DND-41 (cell line): Measurements from ENCODE around the gene THSD4.

Experiments used
- ATAC-seq: fragments of 200-7000 bp; cut with Tn5 transposase; 3 replicates; pipeline ENCODE4 v1.9.1; 2021; ENCODE audit warnings: low read depth; ENCODE audit not compliant: insufficient read depth
- DNase-seq: peaks from one replicate; pipeline ENCODE4 v3.0.0-alpha.2; 2020
- H2AFZ ChIP-seq: 2 replicates; pipeline ENCODE4 v1.6.0; 2012; ENCODE audit warnings: low read depth, low read length
- H3K27ac ChIP-seq: 2 replicates; pipeline ENCODE4 v1.5.1; 2012; ENCODE audit warnings: low read length, inconsistent platforms
- H3K27me3 ChIP-seq: fragments of 200-600 bp; sonication (generic); 2 replicates; pipeline ENCODE4 v1.6.0; 2012; ENCODE audit warnings: low read length, mild to moderate bottlenecking, inconsistent platforms; ENCODE audit not compliant: insufficient read depth, poor library complexity
- H3K36me3 ChIP-seq: 2 replicates; pipeline ENCODE4 v1.5.1; 2012; ENCODE audit warnings: low read length, inconsistent platforms; ENCODE audit not compliant: insufficient read depth
- H3K4me1 ChIP-seq: 2 replicates; pipeline ENCODE4 v1.5.1; 2012; ENCODE audit warnings: mild to moderate bottlenecking, low read length; ENCODE audit not compliant: insufficient read depth
- H3K4me2 ChIP-seq: 2 replicates; pipeline ENCODE4 v1.6.0; 2012; ENCODE audit warnings: mild to moderate bottlenecking, moderate library complexity, low read length, inconsistent platforms; ENCODE audit not compliant: insufficient read depth
- H3K4me3 ChIP-seq, 2 experiments: fragments of 200-600 bp in 1 of 2; shearing (Covaris generic) in 1 of 2; 2 replicates each; pipeline ENCODE4 v1.5.1; 2012 to 2016; ENCODE audit warnings: inconsistent platforms in 2 of 2, low read length in 2 of 2, mild to moderate bottlenecking in 2 of 2, low read depth in 1 of 2, moderate library complexity in 1 of 2
- H3K79me2 ChIP-seq: 2 replicates; pipeline ENCODE4 v1.6.0; 2012; ENCODE audit warnings: low read length, inconsistent platforms; ENCODE audit not compliant: insufficient read depth
- H3K9ac ChIP-seq: 2 replicates; pipeline ENCODE4 v1.6.0; 2012; ENCODE audit warnings: low read depth, mild to moderate bottlenecking, inconsistent platforms, low read length, moderate library complexity
- H3K9me3 ChIP-seq: 2 replicates; pipeline ENCODE4 v1.5.1; 2012; ENCODE audit warnings: low read length, moderate library complexity, mild to moderate bottlenecking, inconsistent platforms; ENCODE audit not compliant: insufficient read depth, severe bottlenecking
- H4K20me1 ChIP-seq: 2 replicates; pipeline ENCODE4 v1.6.0; 2012; ENCODE audit warnings: low read length; ENCODE audit not compliant: insufficient read depth
- EZH2 ChIP-seq: IDR thresholded peaks from 3 replicates; pipeline ENCODE4 v1.6.1; 2012; ENCODE audit warnings: borderline replicate concordance, low read depth, mild to moderate bottlenecking, moderate library complexity, low read length, inconsistent platforms; ENCODE audit not compliant: severe bottlenecking
- TF ChIP-seq, protein P1 (sequence below): IDR thresholded peaks from 2 replicates; pipeline ENCODE4 v1.5.1; 2012; ENCODE audit warnings: borderline replicate concordance, low read length, moderate library complexity, mild to moderate bottlenecking; ENCODE audit not compliant: poor library complexity, severe bottlenecking; ENCODE audit errors: extremely low read depth

Gene THSD4

DNA sequence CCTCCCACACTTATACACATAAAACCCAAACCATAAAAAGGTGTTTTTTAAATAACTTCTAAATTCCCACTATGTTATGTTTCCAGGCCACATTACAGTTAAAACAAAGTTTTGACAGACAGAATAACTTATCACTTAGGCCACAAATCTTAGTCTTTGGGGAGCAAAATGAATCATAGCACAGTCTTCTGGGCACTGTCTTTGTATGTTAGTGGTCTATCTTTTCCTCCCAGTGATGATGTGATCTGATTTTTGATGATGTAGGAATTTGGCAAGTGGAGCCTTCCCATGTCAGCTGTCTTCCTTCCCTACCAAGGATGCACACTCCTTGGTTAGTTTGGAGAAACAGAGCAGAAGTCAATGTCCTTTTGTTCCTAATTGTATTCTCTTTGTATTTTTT lies 67.3 kb downstream of the THSD4 start:
- Histone ChIP-seq H3K4me2 (no peak overlapping the region), H4K20me1 (no peaks in the 10 kb centered on the region), H3K79me2 (no peaks in the 10 kb centered on the region), H3K4me3 (no peak overlapping the region), H3K36me3 (no peaks in the 10 kb centered on the region), H3K4me1 (no peaks in the 10 kb centered on the region), H3K9me3 (no peaks in the 10 kb centered on the region), H2AFZ (no peak overlapping the region), H3K27ac (no peak overlapping the region), H3K9ac (no peak overlapping the region), H3K27me3 (no peaks in the 10 kb centered on the region)
- no peak for TF ChIP-seq EZH2
- TF ChIP-seq, protein P1, sequence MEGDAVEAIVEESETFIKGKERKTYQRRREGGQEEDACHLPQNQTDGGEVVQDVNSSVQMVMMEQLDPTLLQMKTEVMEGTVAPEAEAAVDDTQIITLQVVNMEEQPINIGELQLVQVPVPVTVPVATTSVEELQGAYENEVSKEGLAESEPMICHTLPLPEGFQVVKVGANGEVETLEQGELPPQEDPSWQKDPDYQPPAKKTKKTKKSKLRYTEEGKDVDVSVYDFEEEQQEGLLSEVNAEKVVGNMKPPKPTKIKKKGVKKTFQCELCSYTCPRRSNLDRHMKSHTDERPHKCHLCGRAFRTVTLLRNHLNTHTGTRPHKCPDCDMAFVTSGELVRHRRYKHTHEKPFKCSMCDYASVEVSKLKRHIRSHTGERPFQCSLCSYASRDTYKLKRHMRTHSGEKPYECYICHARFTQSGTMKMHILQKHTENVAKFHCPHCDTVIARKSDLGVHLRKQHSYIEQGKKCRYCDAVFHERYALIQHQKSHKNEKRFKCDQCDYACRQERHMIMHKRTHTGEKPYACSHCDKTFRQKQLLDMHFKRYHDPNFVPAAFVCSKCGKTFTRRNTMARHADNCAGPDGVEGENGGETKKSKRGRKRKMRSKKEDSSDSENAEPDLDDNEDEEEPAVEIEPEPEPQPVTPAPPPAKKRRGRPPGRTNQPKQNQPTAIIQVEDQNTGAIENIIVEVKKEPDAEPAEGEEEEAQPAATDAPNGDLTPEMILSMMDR: no peak
- DNase-seq (no peak), ATAC-seq (no peak)

DNA sequence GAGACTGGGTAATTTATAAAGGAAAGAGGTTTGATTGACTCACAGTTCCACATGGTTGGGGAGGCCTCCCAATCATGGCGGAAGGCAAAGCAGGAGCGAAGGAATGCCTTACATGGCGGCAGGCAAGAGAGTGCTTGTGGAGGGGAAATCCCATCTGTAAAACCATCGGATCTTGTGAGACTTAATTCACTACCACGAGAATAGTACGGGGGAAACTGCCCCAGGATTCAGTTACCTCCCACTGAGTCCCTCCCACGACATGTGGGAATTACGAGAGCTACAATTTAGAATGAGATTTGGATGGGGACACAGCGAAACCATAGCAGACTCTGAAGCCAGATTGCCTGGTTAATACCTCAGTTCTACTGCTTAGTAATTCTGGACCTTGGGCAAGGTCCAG lies 67.8 kb downstream of the THSD4 start:
- H2AFZ ChIP-seq: no peak overlapping the region
- no peak overlapping the region for H3K9ac ChIP-seq
- H3K27me3 ChIP-seq: no peaks in the 10 kb centered on the region
- H3K79me2 ChIP-seq: no peaks in the 10 kb centered on the region
- no peaks in the 10 kb centered on the region for H3K36me3 ChIP-seq
- DNase-seq (no peak), ATAC-seq (no peak)
- H4K20me1 ChIP-seq: no peaks in the 10 kb centered on the region
- no peak overlapping the region for H3K4me3 ChIP-seq
- no peaks in the 10 kb centered on the region for H3K9me3 ChIP-seq
- H3K27ac ChIP-seq: no peak overlapping the region
- H3K4me2 ChIP-seq: no peak overlapping the region
- TF ChIP-seq, protein P1: no peak
- TF ChIP-seq EZH2: no peak
- H3K4me1 ChIP-seq: no peaks in the 10 kb centered on the region

DNA sequence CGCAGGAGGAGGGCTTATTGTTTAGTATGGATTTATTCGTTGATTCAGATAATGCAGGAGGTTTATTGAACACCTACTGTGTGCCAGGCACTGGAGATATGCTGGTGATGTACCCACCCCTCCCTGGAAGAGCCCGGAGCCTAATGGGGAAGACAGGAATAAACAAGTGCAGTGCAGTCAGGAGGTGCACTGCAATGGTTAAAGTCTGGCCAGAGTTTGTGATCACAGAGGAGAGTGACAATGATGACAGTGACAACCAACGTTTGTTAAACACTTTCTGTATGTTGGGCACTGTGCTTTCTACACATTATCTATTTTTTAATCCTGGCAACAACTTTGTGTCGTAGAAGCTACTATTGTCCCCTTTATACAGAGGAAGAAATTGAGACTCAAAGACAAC lies 70.4 kb downstream of the THSD4 start:
- H3K36me3 ChIP-seq: no peaks in the 10 kb centered on the region
- TF ChIP-seq, protein P1: no peak
- no peak for TF ChIP-seq EZH2
- no peaks in the 10 kb centered on the region for H3K4me1 ChIP-seq
- H2AFZ ChIP-seq: no peak overlapping the region
- no peaks in the 10 kb centered on the region for H4K20me1 ChIP-seq
- no peaks in the 10 kb centered on the region for H3K27me3 ChIP-seq
- H3K4me3 ChIP-seq: no peak overlapping the region
- H3K9ac ChIP-seq: no peak overlapping the region
- DNase-seq: no peak
- H3K79me2 ChIP-seq: no peaks in the 10 kb centered on the region
- no peak overlapping the region for H3K4me2 ChIP-seq
- H3K27ac ChIP-seq: no peak overlapping the region
- ATAC-seq: no peak
- H3K9me3 ChIP-seq: no peaks in the 10 kb centered on the region

DNA sequence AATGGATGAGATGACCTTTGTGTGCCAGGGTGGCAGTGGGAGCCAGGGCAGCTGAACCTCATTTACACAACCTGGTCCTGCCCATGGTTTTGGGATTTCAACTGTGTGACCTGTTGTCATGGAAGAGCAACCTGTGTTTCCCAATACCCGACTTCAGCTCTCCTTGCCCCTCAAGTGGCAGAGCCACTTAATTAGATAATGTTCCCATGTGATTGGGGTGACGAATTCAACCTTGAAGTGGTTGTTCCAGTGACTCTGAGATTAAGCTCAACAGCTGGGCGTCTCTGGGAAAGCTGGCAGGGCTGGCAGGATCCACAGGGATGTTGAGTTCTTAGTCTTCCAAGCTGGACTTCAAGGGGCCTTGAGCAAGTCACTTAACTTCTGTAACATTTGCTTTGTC lies 71.0 kb downstream of the THSD4 start:
- TF ChIP-seq, protein P1: no peak
- no peak for TF ChIP-seq EZH2
- no peaks in the 10 kb centered on the region for H3K27me3 ChIP-seq
- H3K4me3 ChIP-seq: no peak overlapping the region
- DNase-seq (no peak), ATAC-seq (no peak)
- no peak overlapping the region for H3K27ac ChIP-seq
- H3K36me3 ChIP-seq: no peaks in the 10 kb centered on the region
- H3K4me2 ChIP-seq: no peak overlapping the region
- H3K4me1 ChIP-seq: no peaks in the 10 kb centered on the region
- H4K20me1 ChIP-seq: no peaks in the 10 kb centered on the region
- H3K9me3 ChIP-seq: no peaks in the 10 kb centered on the region
- H3K79me2 ChIP-seq: no peaks in the 10 kb centered on the region
- no peak overlapping the region for H3K9ac ChIP-seq
- H2AFZ ChIP-seq: no peak overlapping the region
